DMS79 treated with DMSO at 0.1 percent for 48 hours (cell line): Measurements from ENCODE around the gene ZNF576.
"Not testable (repeated sequence)": the region's sequence is repeated elsewhere in the genome, so short reads cannot be mapped to it uniquely, and the experiment has no call there.

Source experiments
- DNase-seq: peaks from one replicate; lab custom pipeline; 2025; lab: John Stamatoyannopoulos, UW

Gene ZNF576

GRCh38 chr19:43575156-43575950, 21.0 kb upstream of the ZNF576 start, which contains the start of the genes PINLYP and XRCC1:
Gene PINLYP (plus strand): TSS chr19:43575801. CDS start chr19:43577192, 1,391 bp downstream.
Gene XRCC1 (minus strand): TSS chr19:43575527. CDS start chr19:43575458, 69 bp downstream.
- peak; percentile 98 for DNase-seq

GRCh38 chr19:43575955-43576878, 20.2 kb upstream of the ZNF576 start:
- no peak for DNase-seq

- DNase-seq, result no peak
These were observed 17.6 kb upstream of the ZNF576 start for GRCh38 chr19:43578787-43579186.

GRCh38 chr19:43581467-43581866, 14.9 kb upstream of the ZNF576 start:
- no peak for DNase-seq

GRCh38 chr19:43582495-43582894, 13.9 kb upstream of the ZNF576 start:
- no peak for DNase-seq

GRCh38 chr19:43584484-43584883, 11.9 kb upstream of the ZNF576 start:
- DNase-seq, result no peak

- no peak for DNase-seq
These were observed 10.0 kb upstream of the ZNF576 start for GRCh38 chr19:43586346-43586745.

- not testable (repeated sequence) for DNase-seq
These were observed 9.4 kb upstream of the ZNF576 start for GRCh38 chr19:43587029-43587428.

- no peak for DNase-seq
These were observed 7.1 kb upstream of the ZNF576 start for GRCh38 chr19:43589277-43589676.

GRCh38 chr19:43589678-43590077, 6.7 kb upstream of the ZNF576 start:
- DNase-seq, result no peak

- DNase-seq, result no peak
These were observed 4.3 kb upstream of the ZNF576 start for GRCh38 chr19:43591904-43592772.

- DNase-seq, result no peak
These were observed 3.5 kb upstream of the ZNF576 start for GRCh38 chr19:43592800-43593350.

- no peak for DNase-seq
These were observed 2.2 kb upstream of the ZNF576 start for GRCh38 chr19:43594081-43594697.

- DNase-seq, result peak; percentile 41
These were observed 1.4 kb upstream of the ZNF576 start for GRCh38 chr19:43594710-43595604.

- no peak for DNase-seq
These were observed 793 bp upstream of the ZNF576 start for GRCh38 chr19:43595605-43595998.

GRCh38 chr19:43596842-43597461, 557 bp downstream of the ZNF576 start:
- DNase-seq, result no peak

GRCh38 chr19:43597876-43598275, 1.5 kb downstream of the ZNF576 start:
- DNase-seq, result no peak

- DNase-seq, result no peak
These were observed 2.2 kb downstream of the ZNF576 start for GRCh38 chr19:43598445-43599240.
